MM.1S (cell line): Measurements from ENCODE around the gene WDR26.
"Not testable (repeated sequence)": the region's sequence is repeated elsewhere in the genome, so short reads cannot be mapped to it uniquely, and the experiment has no call there.

Source experiments
- CTCF ChIP-seq: fragments of 300-600 bp; sonication (generic); IDR thresholded peaks from 2 replicates; pipeline ENCODE4 v1.5.1; 2016; ENCODE audit warnings: antibody characterized with exemption, low read length, mixed read lengths
- EZH2 ChIP-seq: fragments of 300-600 bp; sonication (generic); optimal IDR thresholded peaks from 2 replicates; pipeline ENCODE3; 2017; ENCODE audit warnings: low read depth, mild to moderate bottlenecking, antibody characterized with exemption, low read length, mixed read lengths

GRCh38 chr1:224480888-224481459, 46.4 kb upstream of the WDR26 start:
- not testable (repeated sequence) for TF ChIP-seq CTCF, EZH2
